ENCODE measurements around the gene SLC25A10. TPM values are rescaled to one million over a fixed set of nuclear protein-coding genes. Genes with fewer than 3 reads are reported as not detected.

The SLC25A10 gene
- total and polyA plus RNA-seq, 4 donors: 2.1 to 6.4 (median 2.9) TPM

GRCh38 chr17:81722184-81723120 is 10.4 kb downstream of the SLC25A10 start:
- intact Hi-C loops (cut with DNase I): no loop called here
- ATAC-seq (ENCODE audit: low FRiP score): peak; percentile 39
- H3K27me3 ChIP-seq (ENCODE audit: control insufficient read depth in 1 of 2, insufficient read depth in 2 of 2, low read length in 1 of 2): no peaks in the 10 kb centered on the region

GRCh38 chr17:81723651-81724209 is 11.6 kb downstream of the SLC25A10 start:
- DNase-seq (no peak), ATAC-seq (ENCODE audit: low FRiP score) (no peak)
- no peaks in the 10 kb centered on the region for H3K27me3 ChIP-seq (ENCODE audit: control insufficient read depth in 1 of 2, insufficient read depth in 2 of 2, low read length in 1 of 2)
- H3K36me3 ChIP-seq (ENCODE audit: control insufficient read depth in 1 of 2, insufficient read depth in 2 of 2, low read length in 1 of 2): no peaks in the 10 kb centered on the region
- H3K9me3 ChIP-seq (ENCODE audit: control insufficient read depth, low read length): no peaks in the 10 kb centered on the region
- H3K4me3 ChIP-seq (ENCODE audit: low read length in 2 of 2): no peak overlapping the region
- no peak overlapping the region for H3K27ac ChIP-seq (ENCODE audit: low read depth in 1 of 2, low read length in 2 of 2)
- no peaks in the 10 kb centered on the region for H3K4me1 ChIP-seq (ENCODE audit: control insufficient read depth in 1 of 2, insufficient read depth in 2 of 2, low read length in 2 of 2)
- WGBS, 2 donors: 34% methylated on average over 12 of the region's 12 CpGs
- intact Hi-C loops (cut with DNase I): no loop called here

More at GRCh38 chr17:81722184-81723120, 10.4 kb downstream of the SLC25A10 start:
- no peaks in the 10 kb centered on the region for H3K9me3 ChIP-seq (ENCODE audit: control insufficient read depth, low read length)
- DNase-seq: peak in 1 of 2 donors; percentile 68
- H3K4me1 ChIP-seq (ENCODE audit: control insufficient read depth in 1 of 2, insufficient read depth in 2 of 2, low read length in 2 of 2): no peaks in the 10 kb centered on the region
- H3K36me3 ChIP-seq (ENCODE audit: control insufficient read depth in 1 of 2, insufficient read depth in 2 of 2, low read length in 1 of 2): no peaks in the 10 kb centered on the region
- WGBS, 2 donors: 36 to 42% methylated on average over 10 of the region's 10 CpGs
- H3K27ac ChIP-seq (ENCODE audit: low read depth in 1 of 2, low read length in 2 of 2): no peak overlapping the region
- H3K4me3 ChIP-seq (ENCODE audit: low read length in 2 of 2): no peak overlapping the region

GRCh38 chr17:81725439-81725838 is 13.4 kb downstream of the SLC25A10 start:
- WGBS, 2 donors: 82 to 91% methylated on average over 9 of the region's 9 CpGs
- Histone ChIP-seq H3K4me3 (ENCODE audit: low read length in 2 of 2) (no peak overlapping the region), H3K27me3 (ENCODE audit: control insufficient read depth in 1 of 2, insufficient read depth in 2 of 2, low read length in 1 of 2) (no peaks in the 10 kb centered on the region), H3K27ac (ENCODE audit: low read depth in 1 of 2, low read length in 2 of 2) (no peak overlapping the region), H3K4me1 (ENCODE audit: control insufficient read depth in 1 of 2, insufficient read depth in 2 of 2, low read length in 2 of 2) (no peaks in the 10 kb centered on the region), H3K36me3 (ENCODE audit: control insufficient read depth in 1 of 2, insufficient read depth in 2 of 2, low read length in 1 of 2) (no peaks in the 10 kb centered on the region), H3K9me3 (ENCODE audit: control insufficient read depth, low read length) (no peaks in the 10 kb centered on the region)
- DNase-seq (no peak), ATAC-seq (ENCODE audit: low FRiP score) (no peak)
- intact Hi-C loops (cut with DNase I): no loop called here

GRCh38 chr17:81726004-81726403 is 13.9 kb downstream of the SLC25A10 start:
- no peaks in the 10 kb centered on the region for H3K9me3 ChIP-seq (ENCODE audit: control insufficient read depth, low read length)
- H3K27ac ChIP-seq (ENCODE audit: low read depth in 1 of 2, low read length in 2 of 2): no peak overlapping the region
- H3K4me1 ChIP-seq (ENCODE audit: control insufficient read depth in 1 of 2, insufficient read depth in 2 of 2, low read length in 2 of 2): no peaks in the 10 kb centered on the region
- no peak for DNase-seq
- WGBS, 2 donors: 56% methylated on average over 9 of the region's 9 CpGs
- H3K27me3 ChIP-seq (ENCODE audit: control insufficient read depth in 1 of 2, insufficient read depth in 2 of 2, low read length in 1 of 2): no peaks in the 10 kb centered on the region
- H3K36me3 ChIP-seq (ENCODE audit: control insufficient read depth in 1 of 2, insufficient read depth in 2 of 2, low read length in 1 of 2): no peaks in the 10 kb centered on the region
- intact Hi-C loops (cut with DNase I): no loop called here
- no peak for ATAC-seq (ENCODE audit: low FRiP score)
- no peak overlapping the region for H3K4me3 ChIP-seq (ENCODE audit: low read length in 2 of 2)

GRCh38 chr17:81727324-81728031 is 15.4 kb downstream of the SLC25A10 start:
- intact Hi-C loops (cut with DNase I): no loop called here
- Histone ChIP-seq H3K27me3 (ENCODE audit: control insufficient read depth in 1 of 2, insufficient read depth in 2 of 2, low read length in 1 of 2) (no peaks in the 10 kb centered on the region), H3K27ac (ENCODE audit: low read depth in 1 of 2, low read length in 2 of 2) (no peak overlapping the region), H3K4me3 (ENCODE audit: low read length in 2 of 2) (no peak overlapping the region), H3K4me1 (ENCODE audit: control insufficient read depth in 1 of 2, insufficient read depth in 2 of 2, low read length in 2 of 2) (no peaks in the 10 kb centered on the region), H3K9me3 (ENCODE audit: control insufficient read depth, low read length) (no peaks in the 10 kb centered on the region), H3K36me3 (ENCODE audit: control insufficient read depth in 1 of 2, insufficient read depth in 2 of 2, low read length in 1 of 2) (no peaks in the 10 kb centered on the region)
- ATAC-seq (ENCODE audit: low FRiP score) (no peak), DNase-seq (peak in 1 of 2 donors; percentile 57)
- 89 to 91% methylated on average over 23 of the region's 23 CpGs for WGBS, 2 donors

GRCh38 chr17:81733507-81734404 is 21.7 kb downstream of the SLC25A10 start:
- H3K36me3 ChIP-seq (ENCODE audit: control insufficient read depth in 1 of 2, insufficient read depth in 2 of 2, low read length in 1 of 2): no peaks in the 10 kb centered on the region
- DNase-seq: peak; percentile 88 to 93
- H3K4me3 ChIP-seq (ENCODE audit: low read length in 2 of 2): no peak overlapping the region
- H3K9me3 ChIP-seq (ENCODE audit: control insufficient read depth, low read length): no peaks in the 10 kb centered on the region
- no peaks in the 10 kb centered on the region for H3K27me3 ChIP-seq (ENCODE audit: control insufficient read depth in 1 of 2, insufficient read depth in 2 of 2, low read length in 1 of 2)
- no peak overlapping the region for H3K27ac ChIP-seq (ENCODE audit: low read depth in 1 of 2, low read length in 2 of 2)
- no peaks in the 10 kb centered on the region for H3K4me1 ChIP-seq (ENCODE audit: control insufficient read depth in 1 of 2, insufficient read depth in 2 of 2, low read length in 2 of 2)
- WGBS, 2 donors: 45% methylated on average over 32 of the region's 32 CpGs
- intact Hi-C loops (cut with DNase I): no loop called here
- ATAC-seq (ENCODE audit: low FRiP score): peak; percentile 91

GRCh38 chr17:81734405-81735263 is 22.6 kb downstream of the SLC25A10 start:
- peak; percentile 48 to 77 for DNase-seq
- intact Hi-C loops (cut with DNase I): no loop called here
- H3K9me3 ChIP-seq (ENCODE audit: control insufficient read depth, low read length): no peaks in the 10 kb centered on the region
- 75 to 78% methylated on average over 35 of the region's 35 CpGs for WGBS, 2 donors
- H3K27ac ChIP-seq (ENCODE audit: low read depth in 1 of 2, low read length in 2 of 2): no peak overlapping the region
- ATAC-seq (ENCODE audit: low FRiP score): no peak
- no peaks in the 10 kb centered on the region for H3K4me1 ChIP-seq (ENCODE audit: control insufficient read depth in 1 of 2, insufficient read depth in 2 of 2, low read length in 2 of 2)
- no peak overlapping the region for H3K4me3 ChIP-seq (ENCODE audit: low read length in 2 of 2)
- no peaks in the 10 kb centered on the region for H3K36me3 ChIP-seq (ENCODE audit: control insufficient read depth in 1 of 2, insufficient read depth in 2 of 2, low read length in 1 of 2)
- no peaks in the 10 kb centered on the region for H3K27me3 ChIP-seq (ENCODE audit: control insufficient read depth in 1 of 2, insufficient read depth in 2 of 2, low read length in 1 of 2)
